GM12878 (cell line): ENCODE results near the gene R3HDM2.

Experiments used
- CTCF ChIP-seq, 3 experiments: IDR thresholded peaks in 2 of 3; conservative IDR thresholded peaks in 1 of 3; 2 replicates each; pipeline ENCODE4 v1.5.1; 2011; ENCODE audit warnings: low read depth in 3 of 3, low read length in 3 of 3, mild to moderate bottlenecking in 3 of 3, control low read depth in 2 of 3, moderate library complexity in 2 of 3, inconsistent platforms in 1 of 3, mixed read lengths in 1 of 3; ENCODE audit not compliant: control insufficient read depth in 2 of 3, insufficient read depth in 1 of 3; ENCODE audit errors: extremely low read depth in 1 of 3
- SMC3 ChIP-seq: IDR thresholded peaks from 2 replicates; pipeline ENCODE4 v1.6.1; 2011; ENCODE audit warnings: low read length, improper control_type of control experiment, borderline replicate concordance

- TF ChIP-seq SMC3 (no peak), CTCF (IDR thresholded peaks at IDR 0.05 in 2 of 3, conservative IDR thresholded peaks at IDR 0.05 in 1 of 3; ENCODE audit: control insufficient read depth in 2 of 3, extremely low read depth in 1 of 3, insufficient read depth in 1 of 3, low read depth in 3 of 3, low read length in 3 of 3) (no peak)
These were observed 24.7 kb upstream of the R3HDM2 start for GRCh38 chr12:57455374-57456144.
